HAP-1 (cell line): Measurements from ENCODE around the gene CELF5.
"Not testable (repeated sequence)": the region's sequence is repeated elsewhere in the genome, so short reads cannot be mapped to it uniquely, and the experiment has no call there.

ENCODE experiments used
- DNase-seq, 2 experiments: peaks; one replicate each; pipeline ENCODE4 v3.0.0-alpha.2; 2016 to 2020; ENCODE audit warnings: low spot score in 2 of 2
- H3K27me3 ChIP-seq: fragments of 250-450 bp; sonication (Bioruptor Pico); 2 replicates; pipeline ENCODE4 v1.5.1; 2020; ENCODE audit warnings: low read depth, mild to moderate bottlenecking, moderate library complexity
- H3K36me3 ChIP-seq: fragments of 250-450 bp; sonication (Bioruptor Pico); replicated peaks from 2 replicates; pipeline ENCODE4 v1.5.1; 2020; ENCODE audit warnings: mild to moderate bottlenecking
- H3K4me1 ChIP-seq: fragments of 250-450 bp; sonication (Bioruptor Pico); 2 replicates; pipeline ENCODE4 v1.5.1; 2020; ENCODE audit warnings: mild to moderate bottlenecking
- H3K4me3 ChIP-seq: fragments of 250-450 bp; sonication (Bioruptor Pico); 2 replicates; pipeline ENCODE4 v1.5.1; 2020; ENCODE audit warnings: mild to moderate bottlenecking, moderate library complexity
- H3K9me3 ChIP-seq: fragments of 250-450 bp; sonication (Bioruptor Pico); 2 replicates; pipeline ENCODE4 v1.5.1; 2020; ENCODE audit warnings: mild to moderate bottlenecking, moderate library complexity
- in situ Hi-C: fragments of 300-500 bp; cut with MboI; formaldehyde crosslinking; loops from 3 replicates; pipeline ENCODE4 v1.14.3; 2020; ENCODE audit warnings: low sequenced_read_pairs, inconsistent platforms, mixed read lengths

Gene CELF5

DNA sequence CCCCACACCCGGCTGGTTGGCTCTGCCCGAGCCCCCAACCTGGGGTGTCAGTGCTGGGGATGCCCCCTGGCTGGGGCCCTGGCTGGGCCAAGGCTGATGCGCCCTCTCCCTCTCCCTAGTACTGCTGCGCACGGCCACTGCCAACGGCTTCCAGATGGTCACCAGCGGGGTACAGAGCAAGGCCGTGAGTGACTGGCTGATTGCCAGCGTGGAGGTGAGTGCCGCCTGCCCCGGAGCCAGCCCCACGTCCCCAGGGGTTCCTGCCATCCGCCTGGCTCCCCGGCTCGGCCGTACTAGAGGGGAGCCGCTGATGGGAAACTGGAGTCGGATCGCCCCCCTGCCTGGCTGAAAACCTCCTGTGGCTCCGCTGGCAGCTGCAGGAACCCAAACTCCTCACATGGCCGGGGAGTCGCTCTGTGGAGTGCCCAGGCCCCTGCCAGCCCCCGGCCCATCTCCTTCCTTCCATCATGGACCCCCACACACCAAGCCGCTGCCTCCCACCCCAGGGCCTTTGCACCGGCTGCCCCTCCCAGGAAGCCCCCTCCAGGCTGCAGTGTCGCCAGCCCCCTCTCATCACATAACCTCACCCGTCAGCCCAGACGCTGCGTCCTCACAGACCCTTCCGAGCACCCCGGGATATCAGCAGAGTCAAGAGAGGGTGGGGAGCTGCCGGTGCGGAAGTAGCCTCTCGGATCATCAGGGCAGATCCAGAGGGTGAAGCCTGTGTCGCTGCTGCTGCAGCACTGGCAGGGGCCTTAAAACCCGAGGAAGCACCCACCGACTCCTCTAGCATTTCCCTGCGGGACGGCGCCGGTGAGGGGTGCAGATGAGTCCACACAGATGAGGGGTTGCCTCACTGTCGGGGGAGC, 28.2 kb upstream of the CELF5 start:
- H3K4me3 ChIP-seq, result no peak overlapping the region
- in situ Hi-C loops, result no loop called here
- peaks cover 30% of the 10 kb centered on the region for H3K36me3 ChIP-seq
- DNase-seq, result no peak
- H3K27me3 ChIP-seq, result no peaks in the 10 kb centered on the region
- H3K9me3 ChIP-seq, result no peaks in the 10 kb centered on the region
- no peaks in the 10 kb centered on the region; the same call in 1 of the 2 replicates for H3K4me1 ChIP-seq

DNA sequence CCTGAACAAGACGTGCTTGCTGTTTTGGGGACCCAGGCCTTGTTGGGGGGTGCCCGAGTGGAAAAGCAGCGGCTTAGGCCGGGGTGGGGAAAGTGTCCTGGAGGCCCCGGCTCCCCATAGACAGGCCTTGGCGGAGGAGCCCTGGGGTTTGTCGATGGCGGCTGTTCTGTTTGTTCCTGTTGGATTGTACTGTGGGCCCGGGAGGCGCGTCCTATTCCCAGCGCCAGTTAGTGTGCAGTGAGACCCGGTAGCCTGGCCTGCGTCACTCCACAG, 27.6 kb upstream of the CELF5 start:
- Histone ChIP-seq H3K4me3 (no peak overlapping the region), H3K36me3 (peaks cover 27% of the 10 kb centered on the region)
- DNase-seq, result no peak

DNA sequence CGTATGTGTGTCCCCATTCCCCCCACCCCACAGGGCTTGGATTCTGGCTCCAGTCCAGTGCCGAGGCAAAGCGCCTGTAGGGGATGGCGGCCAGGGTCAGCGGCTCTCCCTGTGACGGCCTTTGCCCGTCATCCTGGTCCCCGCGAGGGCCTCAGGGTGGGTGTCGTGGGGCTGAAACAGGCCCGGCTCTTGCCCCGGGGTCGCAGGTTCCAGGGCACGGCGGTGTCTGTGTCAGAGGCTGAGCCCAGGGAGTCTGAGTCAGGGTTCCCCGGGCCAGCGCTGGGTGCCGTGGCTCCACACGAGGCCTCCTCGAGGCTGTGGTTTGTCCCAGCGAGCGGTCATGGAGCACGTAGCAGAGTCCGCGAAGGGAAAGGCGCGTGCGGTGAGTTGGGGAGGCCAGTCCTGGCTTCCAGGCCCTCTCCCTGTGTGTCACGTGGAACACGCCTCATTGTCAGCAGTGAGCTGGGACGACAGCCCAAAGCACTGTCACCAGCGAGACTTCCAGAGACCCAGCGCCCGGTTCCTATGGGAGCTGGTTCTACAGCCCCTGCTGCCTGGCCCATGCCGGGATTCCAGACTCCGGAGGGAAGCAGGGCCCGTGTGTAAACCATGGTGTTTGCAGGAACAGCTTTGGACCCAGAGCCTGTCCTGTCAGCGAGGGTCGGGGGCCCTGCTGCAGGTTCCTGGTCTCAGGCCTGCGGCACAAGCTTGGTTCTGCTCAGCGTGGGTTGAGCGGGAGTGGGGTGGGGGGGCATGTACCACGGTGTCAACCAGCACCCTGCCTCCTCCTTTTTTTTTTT, 25.4 kb upstream of the CELF5 start:
- no peak overlapping the region for H3K4me3 ChIP-seq
- no peaks in the 10 kb centered on the region; the same call in 1 of the 2 replicates for H3K4me1 ChIP-seq
- no peaks in the 10 kb centered on the region for H3K9me3 ChIP-seq
- no peaks in the 10 kb centered on the region for H3K27me3 ChIP-seq
- H3K36me3 ChIP-seq, result peaks cover 33% of the 10 kb centered on the region
- no peak for DNase-seq
- in situ Hi-C loops, result no loop called here

More for the DNA sequence above, 27.6 kb upstream of the CELF5 start:
- no peaks in the 10 kb centered on the region for H3K27me3 ChIP-seq
- no peaks in the 10 kb centered on the region; the same call in 1 of the 2 replicates for H3K4me1 ChIP-seq
- no peaks in the 10 kb centered on the region for H3K9me3 ChIP-seq
- in situ Hi-C loops, result no loop called here

DNA sequence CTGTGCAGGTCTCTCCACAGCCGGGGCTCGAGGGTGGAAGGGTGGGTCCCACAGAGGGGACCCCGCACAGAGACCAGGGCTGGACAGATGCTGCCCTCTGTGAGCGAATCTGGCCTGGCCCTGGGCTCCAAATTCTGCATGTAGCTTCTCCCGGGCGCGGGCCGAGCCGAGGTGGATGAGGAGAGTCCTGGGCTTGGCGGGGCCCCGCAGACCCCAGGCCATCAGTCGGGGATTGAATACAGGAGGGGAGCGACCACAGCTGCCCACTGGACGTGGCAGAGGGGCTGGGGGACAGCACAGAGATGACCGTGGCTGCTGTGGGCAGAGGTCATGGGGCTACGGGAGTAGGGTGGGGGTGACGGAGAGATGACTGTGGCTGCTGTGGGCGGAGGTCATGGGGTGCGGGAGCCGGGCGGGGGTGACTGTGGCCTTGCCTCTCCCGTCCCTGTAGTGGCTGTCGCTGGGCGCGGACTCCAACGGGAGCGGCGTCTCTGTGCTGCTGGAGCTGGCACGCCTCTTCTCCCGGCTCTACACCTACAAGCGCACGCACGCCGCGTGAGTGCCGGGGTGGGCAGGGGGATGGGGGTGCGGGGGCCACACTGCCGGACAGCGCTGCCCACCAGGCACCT, 23.3 kb upstream of the CELF5 start:
- no peak for DNase-seq
- Histone ChIP-seq H3K27me3 (no peaks in the 10 kb centered on the region), H3K4me3 (no peak overlapping the region), H3K9me3 (no peaks in the 10 kb centered on the region), H3K4me1 (no peaks in the 10 kb centered on the region; the same call in 1 of the 2 replicates), H3K36me3 (peaks cover 40% of the 10 kb centered on the region)
- in situ Hi-C loops, result no loop called here

DNA sequence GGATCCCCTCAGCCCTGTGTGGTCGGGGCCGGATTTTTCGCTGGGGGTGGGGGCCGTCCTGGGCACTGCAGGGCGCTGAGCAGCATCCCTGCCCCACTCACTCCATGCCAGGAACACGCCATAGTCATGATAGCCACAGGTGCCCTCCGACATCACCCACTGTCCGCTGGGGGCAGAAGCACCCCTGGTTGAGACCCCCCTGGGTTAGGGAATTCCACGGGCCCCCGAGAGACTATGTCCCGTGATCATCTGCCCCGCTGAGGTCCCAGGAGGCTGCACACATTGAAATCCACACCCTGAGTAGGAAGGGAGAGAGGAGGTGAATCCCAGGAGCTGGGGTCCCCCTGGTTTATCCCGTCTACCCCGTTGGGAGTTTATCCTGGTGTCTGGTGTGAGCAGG, 22.6 kb upstream of the CELF5 start:
- H3K27me3 ChIP-seq, result no peaks in the 10 kb centered on the region
- in situ Hi-C loops, result no loop called here
- peaks cover 43% of the 10 kb centered on the region for H3K36me3 ChIP-seq

DNA sequence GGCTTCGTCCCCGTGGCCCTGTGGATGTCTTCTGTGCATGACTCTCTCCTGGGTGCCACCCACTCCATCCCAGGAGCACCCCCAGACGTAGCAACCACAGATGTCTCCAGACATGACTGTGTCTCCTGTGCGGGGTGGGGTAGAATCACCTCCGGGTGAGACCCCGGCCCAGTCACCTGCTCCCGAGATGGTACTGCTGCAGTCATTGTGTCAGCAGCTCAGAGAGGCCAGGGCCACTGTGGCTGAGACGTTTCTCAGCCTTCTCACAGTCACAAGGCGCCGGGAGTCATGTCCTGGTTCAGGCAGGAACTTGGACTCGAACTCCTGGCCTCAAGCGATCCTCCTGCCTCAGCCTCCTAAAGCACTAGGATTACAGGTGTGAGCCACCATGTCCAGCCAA, 22.1 kb upstream of the CELF5 start:
- Histone ChIP-seq H3K9me3 (no peaks in the 10 kb centered on the region), H3K4me3 (no peak overlapping the region), H3K36me3 (peaks cover 47% of the 10 kb centered on the region), H3K27me3 (no peaks in the 10 kb centered on the region), H3K4me1 (no peaks in the 10 kb centered on the region)
- no peak for DNase-seq
- in situ Hi-C loops, result no loop called here

More for the DNA sequence above, 22.6 kb upstream of the CELF5 start:
- H3K4me1 ChIP-seq, result no peaks in the 10 kb centered on the region; the same call in 1 of the 2 replicates
- DNase-seq, result no peak
- H3K4me3 ChIP-seq, result no peak overlapping the region
- no peaks in the 10 kb centered on the region for H3K9me3 ChIP-seq

DNA sequence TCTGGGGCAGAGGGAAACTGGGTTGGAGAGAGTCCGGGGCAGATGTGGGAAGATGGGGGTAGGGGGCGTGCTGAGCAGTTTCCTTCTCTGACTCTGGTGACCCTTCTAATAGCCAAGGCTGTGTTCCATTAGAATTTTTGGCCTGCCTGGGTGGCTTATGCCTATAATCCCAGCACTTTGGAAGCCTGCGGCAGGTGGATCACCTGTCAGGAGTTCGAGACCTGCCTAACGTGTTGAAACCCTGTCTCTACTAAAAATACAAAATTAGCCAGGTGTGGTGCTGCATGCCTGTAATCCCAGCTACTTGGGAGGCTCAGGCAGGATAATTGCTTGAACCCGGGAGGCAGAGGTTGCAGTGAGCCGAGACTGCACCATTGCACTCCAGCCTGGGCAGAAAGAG, 21.6 kb upstream of the CELF5 start:
- DNase-seq, result not testable (repeated sequence)
- H3K36me3 ChIP-seq, result peaks cover 49% of the 10 kb centered on the region

DNA sequence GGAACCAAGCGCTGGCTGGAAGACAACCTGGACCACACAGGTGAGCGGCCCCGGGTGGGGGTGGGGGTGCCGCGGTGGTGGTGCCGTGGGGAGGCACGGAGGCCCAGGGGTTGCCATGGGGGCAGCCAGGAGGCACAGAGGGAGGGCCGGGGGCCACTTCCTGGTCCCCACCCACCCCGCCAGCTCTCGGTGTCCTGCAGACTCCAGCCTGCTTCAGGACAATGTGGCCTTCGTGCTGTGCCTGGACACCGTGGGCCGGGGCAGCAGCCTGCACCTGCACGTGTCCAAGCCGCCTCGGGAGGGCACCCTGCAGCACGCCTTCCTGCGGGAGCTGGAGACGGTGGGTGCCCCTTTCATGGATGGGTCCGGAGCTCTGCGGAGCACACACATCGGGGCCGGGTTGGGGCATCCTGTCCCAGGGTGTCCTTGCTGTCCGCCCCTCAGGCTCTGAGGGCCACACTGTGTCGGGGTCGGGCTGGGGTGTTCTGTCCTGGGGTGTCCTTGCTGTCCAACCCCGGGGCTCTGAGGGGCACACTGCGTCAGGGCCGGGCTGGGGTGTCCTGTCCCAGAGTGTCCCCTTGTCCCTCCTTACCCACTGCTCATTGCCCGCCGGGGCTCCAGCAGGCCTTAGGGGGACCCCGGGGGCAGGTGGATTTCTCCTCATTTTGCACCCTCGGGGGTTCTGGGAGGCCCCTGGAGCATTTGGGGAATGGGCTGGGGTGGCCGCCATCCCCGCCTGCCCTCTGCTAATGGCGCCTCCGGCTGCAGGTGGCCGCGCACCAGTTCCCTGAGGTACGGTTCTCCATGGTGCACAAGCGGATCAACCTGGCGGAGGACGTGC, 20.4 kb upstream of the CELF5 start:
- in situ Hi-C loops, result no loop called here
- Histone ChIP-seq H3K9me3 (no peaks in the 10 kb centered on the region), H3K4me1 (no peaks in the 10 kb centered on the region), H3K36me3 (peaks cover 45% of the 10 kb centered on the region), H3K4me3 (no peak overlapping the region), H3K27me3 (no peaks in the 10 kb centered on the region)
- DNase-seq, result no peak

More for the DNA sequence above, 21.6 kb upstream of the CELF5 start:
- in situ Hi-C loops, H3K4me1 ChIP-seq, H3K9me3 ChIP-seq, H3K4me3 ChIP-seq, H3K27me3 ChIP-seq: not testable (repeated sequence)

DNA sequence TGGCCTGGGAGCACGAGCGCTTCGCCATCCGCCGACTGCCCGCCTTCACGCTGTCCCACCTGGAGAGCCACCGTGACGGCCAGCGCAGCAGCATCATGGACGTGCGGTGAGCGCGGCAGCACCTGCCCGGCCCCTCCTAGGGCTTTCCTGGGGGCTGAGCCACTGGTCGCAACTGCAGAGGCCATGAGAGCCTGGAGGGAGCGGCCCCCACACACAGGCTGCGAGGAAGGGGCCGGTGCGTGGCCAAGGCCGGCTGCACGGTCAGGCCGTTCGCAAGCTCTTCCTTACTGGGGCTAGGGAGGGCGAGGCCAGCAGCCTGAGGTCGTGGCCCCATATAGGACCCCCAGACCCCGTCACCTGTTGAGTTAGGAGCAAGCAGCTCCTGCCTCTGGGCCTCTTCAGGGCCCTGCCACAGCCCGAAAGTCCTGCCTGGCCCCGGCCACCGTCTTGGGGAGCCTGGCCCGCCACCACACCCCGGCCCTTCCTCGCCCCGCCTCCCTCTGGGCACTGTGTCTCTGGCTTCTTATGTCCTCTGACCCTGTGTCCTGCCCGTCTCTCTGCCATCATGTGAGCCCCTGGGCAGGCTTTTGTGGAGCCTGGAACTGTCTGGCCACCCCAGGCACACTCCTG, 19.7 kb upstream of the CELF5 start:
- H3K36me3 ChIP-seq, result peaks cover 42% of the 10 kb centered on the region
- in situ Hi-C loops, result no loop called here
- no peaks in the 10 kb centered on the region for H3K27me3 ChIP-seq
- DNase-seq, result no peak
- no peaks in the 10 kb centered on the region for H3K4me1 ChIP-seq
- H3K9me3 ChIP-seq, result no peaks in the 10 kb centered on the region
- no peak overlapping the region for H3K4me3 ChIP-seq

DNA sequence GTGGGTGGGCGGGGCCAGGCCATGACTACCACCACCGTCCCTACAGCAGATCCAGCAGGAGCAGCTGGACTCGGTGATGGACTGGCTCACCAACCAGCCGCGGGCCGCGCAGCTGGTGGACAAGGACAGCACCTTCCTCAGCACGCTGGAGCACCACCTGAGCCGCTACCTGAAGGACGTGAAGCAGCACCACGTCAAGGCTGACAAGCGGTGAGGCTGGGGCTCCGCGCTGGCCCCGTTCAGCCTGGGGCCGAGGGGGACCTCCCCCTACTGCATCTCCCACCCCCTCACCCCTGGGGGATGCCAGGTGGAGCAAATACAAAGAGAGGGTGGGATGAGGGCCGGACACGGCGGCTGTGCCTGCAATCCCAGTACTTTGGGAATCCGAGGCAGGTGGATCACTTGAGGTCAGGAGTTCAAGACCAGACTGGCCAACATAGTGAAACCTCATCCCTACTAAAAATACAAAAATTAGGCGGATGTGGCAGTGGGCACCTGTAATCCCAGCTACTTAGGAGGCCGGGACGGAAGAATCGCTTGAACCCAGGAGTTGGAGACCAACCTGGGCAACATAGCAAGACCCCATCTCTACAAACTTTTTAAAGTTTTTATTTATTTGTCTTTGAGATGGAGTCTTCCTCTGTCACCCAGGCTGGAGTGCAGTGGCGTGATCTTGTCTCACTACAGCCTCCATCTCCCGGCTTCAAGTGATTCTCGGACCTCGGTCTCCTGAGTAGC, 18.1 kb upstream of the CELF5 start:
- H3K36me3 ChIP-seq, result peaks cover 42% of the 10 kb centered on the region
- H3K9me3 ChIP-seq, result no peaks in the 10 kb centered on the region
- no peak for DNase-seq
- no peaks in the 10 kb centered on the region for H3K27me3 ChIP-seq
- no peaks in the 10 kb centered on the region for H3K4me1 ChIP-seq
- in situ Hi-C loops, result no loop called here
- H3K4me3 ChIP-seq, result no peak overlapping the region

DNA sequence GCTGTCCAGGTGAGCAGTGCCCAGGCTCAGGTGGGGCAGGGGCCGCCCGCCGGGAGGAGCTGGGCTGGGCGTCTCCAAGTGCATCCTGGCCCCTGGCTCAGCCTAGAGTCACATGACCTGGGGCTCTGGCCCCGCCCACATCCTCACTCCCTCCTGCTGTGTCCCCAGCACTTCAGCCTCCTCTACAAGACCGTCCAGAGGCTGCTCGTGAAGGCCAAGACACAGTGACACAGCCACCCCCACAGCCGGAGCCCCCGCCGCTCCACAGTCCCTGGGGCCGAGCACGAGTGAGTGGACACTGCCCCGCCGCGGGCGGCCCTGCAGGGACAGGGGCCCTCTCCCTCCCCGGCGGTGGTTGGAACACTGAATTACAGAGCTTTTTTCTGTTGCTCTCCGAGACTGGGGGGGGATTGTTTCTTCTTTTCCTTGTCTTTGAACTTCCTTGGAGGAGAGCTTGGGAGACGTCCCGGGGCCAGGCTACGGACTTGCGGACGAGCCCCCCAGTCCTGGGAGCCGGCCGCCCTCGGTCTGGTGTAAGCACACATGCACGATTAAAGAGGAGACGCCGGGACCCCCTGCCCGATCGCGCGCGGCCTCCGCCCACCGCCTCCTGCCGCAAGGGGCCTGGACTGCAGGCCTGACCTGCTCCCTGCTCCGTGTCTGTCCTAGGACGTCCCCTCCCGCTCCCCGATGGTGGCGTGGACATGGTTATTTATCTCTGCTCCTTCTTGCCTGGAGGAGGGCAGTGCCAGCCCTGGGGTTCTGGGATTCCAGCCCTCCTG, 16.8 kb upstream of the CELF5 start:
- H3K36me3 ChIP-seq, result peaks cover 40% of the 10 kb centered on the region
- in situ Hi-C loops, result no loop called here

More for the DNA sequence above, 16.8 kb upstream of the CELF5 start:
- no peaks in the 10 kb centered on the region for H3K9me3 ChIP-seq
- H3K27me3 ChIP-seq, result no peaks in the 10 kb centered on the region
- no peak overlapping the region for H3K4me3 ChIP-seq
- DNase-seq, result no peak
- H3K4me1 ChIP-seq, result no peaks in the 10 kb centered on the region
